HFFc6 (cell line): ENCODE data around the gene ATP8B1. TPM values are rescaled to one million over a fixed set of nuclear protein-coding genes. Genes with fewer than 3 reads are reported as not detected.

Experiments used
- DNase-seq: peaks from one replicate; pipeline ENCODE4 v3.0.0-alpha.2; 2018
- H3K27ac Mint-ChIP-seq: 2 replicates; pipeline ENCODE4 v1.8.0; 2020; ENCODE audit warnings: mild to moderate bottlenecking, mixed read lengths
- H3K27me3 Mint-ChIP-seq: 2 replicates; pipeline ENCODE4 v1.8.0; 2021; ENCODE audit warnings: mild to moderate bottlenecking, moderate library complexity, mixed read lengths; ENCODE audit not compliant: insufficient read depth
- H3K36me3 Mint-ChIP-seq: 2 replicates; pipeline ENCODE4 v1.8.0; 2021; ENCODE audit warnings: low read depth, mixed read lengths
- H3K4me1 Mint-ChIP-seq: 2 replicates; pipeline ENCODE4 v1.8.0; 2020; ENCODE audit warnings: low read depth, mixed read lengths
- H3K4me3 Mint-ChIP-seq: 2 replicates; pipeline ENCODE4 v1.8.0; 2020; ENCODE audit warnings: mild to moderate bottlenecking, moderate library complexity, mixed read lengths
- H3K9me3 Mint-ChIP-seq: 2 replicates; pipeline ENCODE4 v1.8.0; 2020; ENCODE audit warnings: mild to moderate bottlenecking, mixed read lengths
- CTCF ChIP-seq: fragments of 200-600 bp; sonication (generic); IDR thresholded peaks from 2 replicates; pipeline ENCODE4 v1.5.0; 2021; ENCODE audit warnings: antibody characterized with exemption, mild to moderate bottlenecking
- total RNA-seq, 6 experiments: library from RNA; stranded (reverse); fragmentation: NEBNext Ultra II Directional; extraction: Animal tissue kit (Norgen Biotek cat#: 25700); gene quantifications; 2 replicates in 1 of 6; 3 replicates in 5 of 6; pipeline ENCODE4 v1.2.3, GENCODE V29; 2021

The ATP8B1 gene
- total RNA-seq, 6 experiments from 2014 or later, result 78.8 to 115 (median 94.6) TPM

- Mint-ChIP-seq H3K9me3 (no peaks in the 10 kb centered on the region), H3K36me3 (peaks cover 28% of the 10 kb centered on the region), H3K27me3 (no peaks in the 10 kb centered on the region), H3K27ac (peak overlapping the region; percentile 94), H3K4me3 (peak overlapping the region; percentile 87), H3K4me1 (peaks cover 89% of the 10 kb centered on the region)
- no peak for DNase-seq
- TF ChIP-seq CTCF, result no peak
These were observed 22.8 kb downstream of the ATP8B1 start for GRCh38 chr18:57780318-57780705.

- TF ChIP-seq CTCF, result no peak
- DNase-seq, result no peak
- Mint-ChIP-seq H3K27ac (peak overlapping the region; percentile 61), H3K4me3 (no peak overlapping the region; the same call in 1 of the 2 replicates), H3K4me1 (peaks cover 89% of the 10 kb centered on the region), H3K36me3 (peaks cover 40% of the 10 kb centered on the region), H3K9me3 (no peaks in the 10 kb centered on the region), H3K27me3 (peaks cover 6% of the 10 kb centered on the region; the same call in 1 of the 2 replicates)
These were observed 26.3 kb downstream of the ATP8B1 start for GRCh38 chr18:57776767-57777166.

GRCh38 chr18:57776354-57776753, 26.8 kb downstream of the ATP8B1 start:
- H3K27me3 Mint-ChIP-seq, result peaks cover 6% of the 10 kb centered on the region; the same call in 1 of the 2 replicates
- DNase-seq, result no peak
- H3K27ac Mint-ChIP-seq, result peak overlapping the region; percentile 61
- H3K4me1 Mint-ChIP-seq, result peaks cover 89% of the 10 kb centered on the region
- TF ChIP-seq CTCF, result no peak
- H3K36me3 Mint-ChIP-seq, result peaks cover 44% of the 10 kb centered on the region
- H3K4me3 Mint-ChIP-seq, result no peak overlapping the region; the same call in 1 of the 2 replicates
- H3K9me3 Mint-ChIP-seq, result no peaks in the 10 kb centered on the region

- Mint-ChIP-seq H3K27ac (peak overlapping the region; percentile 61), H3K4me1 (peaks cover 89% of the 10 kb centered on the region), H3K27me3 (peaks cover 6% of the 10 kb centered on the region; the same call in 1 of the 2 replicates), H3K4me3 (no peak overlapping the region; the same call in 1 of the 2 replicates), H3K36me3 (peaks cover 48% of the 10 kb centered on the region), H3K9me3 (no peaks in the 10 kb centered on the region)
- TF ChIP-seq CTCF, result no peak
- DNase-seq, result no peak
These were observed 27.2 kb downstream of the ATP8B1 start for GRCh38 chr18:57775937-57776336.

GRCh38 chr18:57772387-57772799, 30.7 kb downstream of the ATP8B1 start:
- peak overlapping the region; percentile 57; the same call in 1 of the 2 replicates for H3K4me3 Mint-ChIP-seq

More at GRCh38 chr18:57772387-57772799, 30.7 kb downstream of the ATP8B1 start:
- no peak for TF ChIP-seq CTCF
- Mint-ChIP-seq H3K4me1 (peaks cover 94% of the 10 kb centered on the region), H3K9me3 (no peaks in the 10 kb centered on the region), H3K27me3 (peaks cover 6% of the 10 kb centered on the region; the same call in 1 of the 2 replicates), H3K36me3 (peaks cover 42% of the 10 kb centered on the region), H3K27ac (peak overlapping the region; percentile 17)
- no peak for DNase-seq
